GM19467 (cell line): ENCODE results near the gene SPP2.

Experiments used
- ATAC-seq: cut with Tn5 transposase; IDR thresholded peaks from one replicate; pipeline ENCODE4 v1.9.1; 2021; ENCODE audit warnings: mild to moderate bottlenecking, moderate library complexity; ENCODE audit not compliant: unreplicated experiment

SPP2 gene

DNA sequence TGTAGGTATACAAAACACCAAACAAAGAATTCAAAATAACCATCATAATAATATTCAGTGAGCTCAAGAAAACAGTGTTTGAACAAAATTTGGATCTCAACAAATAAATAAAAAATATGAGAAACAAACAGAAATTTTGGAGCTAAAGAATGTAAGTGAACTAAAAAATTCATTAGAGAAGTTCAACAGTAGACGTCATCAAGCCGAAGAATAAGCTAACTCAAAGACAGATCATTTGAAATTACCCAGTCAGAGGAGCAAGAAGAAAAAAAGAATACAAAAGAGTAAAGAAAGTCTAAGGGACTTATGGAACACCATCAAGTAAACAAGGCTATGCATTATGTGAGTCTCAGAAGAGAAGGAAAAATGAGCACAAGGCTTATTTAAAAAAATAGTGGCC lies 16.6 kb upstream of the SPP2 start:
- no peak for ATAC-seq

DNA sequence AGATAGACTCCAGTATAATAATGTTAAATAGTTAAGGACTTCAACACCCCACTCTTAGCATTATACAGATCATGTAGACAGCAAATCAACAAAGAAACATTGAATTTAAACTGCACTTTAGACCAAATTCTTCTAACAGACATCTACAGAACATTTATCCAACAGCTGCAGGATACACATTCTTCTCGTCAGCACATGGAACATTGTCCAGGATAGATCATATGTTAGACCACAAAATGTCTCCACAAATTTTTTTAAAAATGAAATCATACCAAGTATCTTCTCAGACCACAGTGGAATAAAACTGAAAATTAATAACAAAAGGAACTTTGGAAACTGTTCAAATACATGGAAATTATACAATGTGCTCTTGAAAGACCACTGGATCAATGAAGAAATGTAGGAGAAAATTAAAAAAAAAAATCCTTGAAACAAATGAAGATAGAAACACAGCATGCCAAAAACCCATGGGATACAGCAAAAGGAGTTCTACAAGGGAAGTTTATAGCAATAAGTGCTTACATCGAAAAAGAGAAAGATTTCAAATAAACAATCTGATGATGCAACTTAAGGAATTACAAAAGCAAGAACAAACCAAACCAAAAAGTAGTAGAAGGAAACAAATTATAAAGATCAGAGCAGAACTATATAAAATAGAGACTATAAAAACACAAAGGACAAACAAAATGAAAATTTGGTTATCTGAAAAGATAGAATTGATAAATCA lies 12.3 kb upstream of the SPP2 start:
- ATAC-seq, result no peak

DNA sequence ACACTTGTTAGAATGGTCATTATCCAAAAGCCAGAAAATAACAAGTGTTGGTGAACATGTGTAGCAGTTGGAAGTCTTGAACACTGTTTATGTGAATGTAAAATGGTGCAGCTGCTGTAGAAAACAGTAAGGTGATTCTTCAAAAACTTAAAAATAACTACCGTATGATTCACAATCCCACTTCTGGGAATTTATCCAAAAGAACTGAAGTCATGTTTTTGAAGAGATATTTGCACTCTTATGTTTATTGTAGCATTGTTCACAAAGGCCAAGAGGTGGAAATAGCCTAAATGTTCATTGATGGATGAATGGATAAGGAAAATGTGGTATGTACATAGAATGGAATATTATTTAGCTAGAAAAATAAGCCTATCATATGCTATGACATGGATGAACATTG lies 6.3 kb upstream of the SPP2 start:
- no peak for ATAC-seq

DNA sequence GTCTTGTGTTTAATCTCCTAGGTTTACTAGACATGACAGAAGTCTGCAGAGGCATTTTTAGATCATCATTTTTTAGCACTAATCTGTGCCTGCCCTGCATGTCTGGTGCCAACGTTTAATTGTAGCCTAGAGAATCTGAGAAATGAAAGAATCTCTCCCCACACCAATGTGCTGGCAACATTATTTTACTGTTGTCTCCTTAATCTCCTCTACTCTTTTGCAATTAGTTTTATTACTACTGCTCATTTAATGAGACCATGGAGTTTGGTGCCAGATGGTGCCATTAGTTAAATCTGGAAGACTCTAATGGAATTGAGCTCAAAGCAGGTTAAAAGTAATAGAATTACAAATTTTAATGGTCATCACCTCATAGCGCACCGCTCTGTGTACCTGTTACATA lies 4.0 kb upstream of the SPP2 start:
- no peak for ATAC-seq

- no peak for ATAC-seq
Observed at GRCh38 chr2:234047361-234047760, 3.1 kb upstream of the SPP2 start.

GRCh38 chr2:234048049-234048448 lies 2.5 kb upstream of the SPP2 start:
- no peak for ATAC-seq

GRCh38 chr2:234051374-234052070 lies 1.0 kb downstream of the SPP2 start:
- no peak for ATAC-seq

GRCh38 chr2:234058881-234059280 lies 8.4 kb downstream of the SPP2 start:
- ATAC-seq, result no peak

DNA sequence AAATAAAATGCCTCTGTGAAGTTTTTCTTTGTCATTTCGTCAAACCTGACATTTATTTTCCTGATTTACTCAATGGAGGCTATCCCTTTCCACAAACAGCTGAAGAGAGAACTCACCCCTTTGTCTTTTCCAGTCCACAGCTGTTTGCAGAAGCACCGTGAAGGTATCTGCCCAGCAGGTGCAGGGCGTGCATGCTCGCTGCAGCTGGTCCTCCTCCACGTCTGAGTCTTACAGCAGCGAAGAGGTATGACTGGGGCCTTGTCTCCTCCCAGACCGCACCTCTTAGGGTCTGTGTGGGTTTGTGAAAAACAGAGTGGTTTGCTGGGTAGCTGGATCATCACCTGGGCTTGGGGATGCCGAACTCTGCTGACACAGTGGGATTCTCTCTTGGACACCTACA lies 9.7 kb downstream of the SPP2 start:
- no peak for ATAC-seq

DNA sequence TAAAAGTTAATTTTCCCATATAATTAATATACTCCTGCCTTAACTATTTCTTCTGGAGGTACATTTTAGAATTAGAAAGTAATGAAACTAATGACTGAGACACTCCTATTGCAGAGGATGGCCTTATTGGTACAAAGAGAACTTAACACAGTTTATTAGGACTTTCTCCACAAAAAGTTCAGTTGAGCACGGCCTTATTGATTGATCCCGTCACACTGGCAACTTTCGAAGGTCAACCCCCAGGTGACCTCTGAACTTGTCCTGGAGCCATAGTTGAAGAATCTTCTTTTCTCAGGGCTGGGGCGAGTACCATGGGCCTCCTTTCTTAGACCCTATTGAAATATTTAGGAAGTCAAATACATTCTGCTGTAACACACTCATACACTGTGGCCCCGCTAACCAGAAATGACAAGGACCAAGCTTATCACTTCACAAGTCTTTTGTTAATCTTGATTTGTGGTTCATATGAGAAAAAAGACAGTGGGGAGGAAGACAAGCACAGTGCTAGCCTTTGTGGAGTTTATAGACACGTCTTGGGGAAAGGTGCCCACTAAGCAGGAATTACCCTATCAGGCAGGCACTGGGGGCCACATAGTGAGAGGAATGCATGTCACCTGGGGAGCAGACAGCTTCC lies 11.2 kb downstream of the SPP2 start:
- no peak for ATAC-seq

DNA sequence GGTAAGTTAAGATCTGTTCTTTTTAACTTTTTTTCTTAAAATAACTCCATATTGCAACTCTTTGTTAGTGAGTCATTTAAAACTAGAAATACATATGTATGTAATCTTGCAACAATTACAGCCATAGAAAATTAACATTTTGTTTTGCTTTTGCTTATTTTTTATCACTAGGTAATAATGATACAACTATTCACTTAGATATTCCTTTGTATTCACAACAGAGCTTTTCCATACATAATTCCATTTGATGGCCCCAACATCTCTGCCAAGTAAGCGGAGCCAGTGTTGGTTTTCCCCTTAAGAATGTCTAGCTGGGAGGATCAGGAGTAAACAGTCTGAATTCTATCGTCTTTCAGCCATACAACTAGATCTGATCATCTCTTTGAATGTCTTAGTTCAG lies 16.1 kb downstream of the SPP2 start:
- ATAC-seq, result no peak

DNA sequence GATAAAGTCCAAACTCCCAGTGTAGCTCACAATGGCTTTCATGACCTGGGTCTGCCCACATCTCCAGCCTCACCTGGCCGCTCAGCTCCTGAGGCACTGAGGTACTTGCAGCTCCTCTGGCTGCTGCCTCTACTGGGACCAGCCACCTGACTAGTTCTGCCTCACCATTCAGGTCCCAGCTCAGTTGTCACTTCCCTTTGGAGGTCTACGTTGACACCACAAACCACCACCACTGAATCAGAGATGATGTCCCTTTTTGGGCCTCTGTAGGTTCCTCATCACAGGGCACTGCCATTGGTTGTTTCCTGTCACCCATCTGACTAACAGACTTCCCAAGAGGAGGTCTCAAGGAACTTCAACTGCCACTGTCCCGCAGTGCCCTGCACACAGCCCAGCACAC lies 21.2 kb downstream of the SPP2 start:
- no peak for ATAC-seq

DNA sequence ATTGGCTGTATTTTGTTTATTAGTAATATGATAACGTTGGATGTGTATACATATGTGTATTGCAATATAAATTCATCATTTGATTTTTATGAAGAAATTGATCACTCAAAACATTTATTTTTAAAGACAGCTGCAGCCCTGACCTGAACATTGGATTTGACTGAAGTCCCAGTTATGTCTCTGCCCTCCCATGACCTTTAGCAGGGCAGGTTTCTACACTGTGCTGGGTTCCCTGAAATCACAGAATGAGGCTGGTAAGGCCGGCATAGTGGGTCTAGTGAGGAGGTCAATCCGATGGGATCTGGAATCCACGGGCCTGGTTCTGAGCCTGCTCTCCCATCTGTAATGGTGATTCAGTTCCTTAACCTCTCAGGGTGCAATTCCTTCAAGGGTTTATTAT lies 22.0 kb downstream of the SPP2 start:
- ATAC-seq, result no peak

- ATAC-seq, result no peak
Observed at GRCh38 chr2:234074751-234075517, 24.4 kb downstream of the SPP2 start.

DNA sequence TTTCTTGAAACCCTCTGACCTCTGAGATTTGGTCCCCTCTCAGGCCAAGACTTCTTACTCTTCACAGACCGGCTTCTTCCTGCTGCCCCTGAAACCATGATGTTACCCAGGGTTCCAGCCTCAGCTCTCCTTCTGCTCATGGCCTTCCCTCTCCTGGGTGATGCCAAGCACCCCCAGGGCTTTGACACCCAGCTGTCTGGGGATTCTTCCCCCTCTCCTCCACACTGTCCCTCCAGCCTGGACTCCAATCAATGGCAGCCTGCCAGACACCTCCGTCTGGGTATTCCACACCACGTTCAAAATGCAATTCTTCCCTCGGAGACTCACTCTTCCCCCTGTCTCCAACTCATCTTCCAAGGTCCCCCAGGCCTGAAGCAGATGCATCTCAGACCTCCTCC lies 25.0 kb downstream of the SPP2 start:
- ATAC-seq, result no peak

GRCh38 chr2:234075947-234076346 lies 25.4 kb downstream of the SPP2 start:
- no peak for ATAC-seq

GRCh38 chr2:234076451-234076850 lies 25.9 kb downstream of the SPP2 start:
- no peak for ATAC-seq

- ATAC-seq, result no peak
Observed at GRCh38 chr2:234078129-234078528, 27.6 kb downstream of the SPP2 start.

- no peak for ATAC-seq
Observed at GRCh38 chr2:234081970-234082822, 31.7 kb downstream of the SPP2 start.

DNA sequence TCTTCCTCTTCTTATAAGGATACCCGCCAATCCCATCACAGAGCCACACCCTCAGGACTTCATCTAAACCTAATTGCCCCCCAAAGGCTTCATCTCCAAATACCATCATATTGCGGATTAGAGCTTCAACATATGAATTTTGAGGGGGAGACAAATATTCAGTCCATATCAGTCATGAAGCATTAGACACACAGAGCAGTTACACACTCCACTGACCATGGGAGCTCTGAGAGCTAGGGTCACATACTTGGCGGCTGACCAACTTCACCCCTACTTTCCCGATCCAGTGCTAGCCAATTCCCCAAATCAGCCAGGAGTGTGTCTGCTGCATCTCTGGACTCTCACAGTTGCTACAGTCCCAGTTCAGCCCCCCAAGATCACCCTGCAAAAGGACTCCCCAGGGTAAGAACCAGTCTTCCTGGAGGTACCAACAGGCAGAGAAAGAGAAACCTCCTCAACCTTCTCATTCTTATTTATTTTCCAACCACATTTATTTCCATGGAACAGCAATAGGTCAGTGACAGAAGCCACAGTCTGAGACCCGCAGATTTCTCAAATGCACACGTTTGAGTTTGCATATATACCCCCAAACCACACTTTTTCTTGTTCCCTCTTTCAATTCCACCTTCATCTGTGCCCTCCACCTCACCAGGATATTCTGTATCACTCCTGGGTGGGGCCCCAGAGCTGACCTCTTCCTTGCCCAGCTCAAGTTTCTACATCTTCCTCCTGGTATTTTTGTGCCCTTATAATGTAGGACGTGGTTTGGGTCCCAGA lies 33.3 kb downstream of the SPP2 start:
- ATAC-seq, result no peak
